H9 (cell line): ENCODE measurements around the gene COG2. TPM values are rescaled to one million over a fixed set of nuclear protein-coding genes. Genes with fewer than 3 reads are reported as not detected.
A peak's percentile ranks its signal among the peaks of the same experiment; 100 is the strongest.
"Not testable (repeated sequence)": the region's sequence is repeated elsewhere in the genome, so short reads cannot be mapped to it uniquely, and the experiment has no call there.

Source experiments
- DNase-seq: peaks from one replicate; pipeline ENCODE4 v3.0.0-alpha.2; 2017
- H2AFZ ChIP-seq: one replicate; pipeline ENCODE4 v1.6.1; 2013; ENCODE audit warnings: mild to moderate bottlenecking, low read length, control low read depth, moderate library complexity
- H2AK5ac ChIP-seq: 2 replicates; pipeline ENCODE4 v1.6.1; 2013; ENCODE audit warnings: low read length, control low read depth, mixed read lengths; ENCODE audit not compliant: insufficient read length
- H2BK120ac ChIP-seq: one replicate; pipeline ENCODE4 v1.6.1; 2013; ENCODE audit warnings: low read depth, mild to moderate bottlenecking, low read length, control low read depth, inconsistent platforms; ENCODE audit not compliant: poor library complexity, severe bottlenecking
- H2BK12ac ChIP-seq: 2 replicates; pipeline ENCODE4 v1.6.1; 2013; ENCODE audit warnings: low read length, control low read depth, mixed read lengths, low read depth; ENCODE audit not compliant: insufficient read length
- H2BK15ac ChIP-seq: 2 replicates; pipeline ENCODE4 v1.6.1; 2013; ENCODE audit warnings: low read depth, low read length, control low read depth
- H2BK20ac ChIP-seq: one replicate; pipeline ENCODE4 v1.6.1; 2013; ENCODE audit warnings: low read depth, mild to moderate bottlenecking, low read length, control low read depth, inconsistent platforms; ENCODE audit not compliant: poor library complexity, severe bottlenecking
- H2BK5ac ChIP-seq: 2 replicates; pipeline ENCODE4 v1.6.1; 2013; ENCODE audit warnings: low read length, control low read depth, mixed read lengths; ENCODE audit not compliant: insufficient read length
- H3K14ac ChIP-seq: 2 replicates; pipeline ENCODE4 v1.6.1; 2013; ENCODE audit warnings: low read length, control low read depth; ENCODE audit not compliant: insufficient read depth
- H3K18ac ChIP-seq: 2 replicates; pipeline ENCODE4 v1.6.1; 2013; ENCODE audit warnings: low read depth, mild to moderate bottlenecking, mixed read lengths, low read length, control low read depth; ENCODE audit not compliant: insufficient read length
- H3K23ac ChIP-seq: 2 replicates; pipeline ENCODE4 v1.6.1; 2013; ENCODE audit warnings: low read length, control low read depth, mixed read lengths, low read depth; ENCODE audit not compliant: insufficient read length
- H3K23me2 ChIP-seq: 2 replicates; pipeline ENCODE4 v1.6.1; 2013; ENCODE audit warnings: low read depth, mild to moderate bottlenecking, mixed read lengths, low read length, control low read depth; ENCODE audit not compliant: insufficient read length, poor library complexity, severe bottlenecking
- H3K27ac ChIP-seq: 2 replicates; pipeline ENCODE4 v1.5.1; 2013; ENCODE audit warnings: low read length, control low read depth, mixed read lengths, low read depth; ENCODE audit not compliant: insufficient read length
- H3K27me3 ChIP-seq: 2 replicates; pipeline ENCODE4 v1.6.1; 2013; ENCODE audit warnings: low read length, control low read depth, inconsistent platforms; ENCODE audit not compliant: insufficient read depth
- H3K4ac ChIP-seq: 2 replicates; pipeline ENCODE4 v1.6.1; 2013; ENCODE audit warnings: low read depth, mild to moderate bottlenecking, control low read depth, inconsistent platforms, low read length, moderate library complexity
- H3K4me1 ChIP-seq: 2 replicates; pipeline ENCODE4 v1.6.1; 2013; ENCODE audit warnings: low read length, control low read depth, inconsistent platforms; ENCODE audit not compliant: insufficient read depth
- H3K4me2 ChIP-seq: 2 replicates; pipeline ENCODE4 v1.6.1; 2013; ENCODE audit warnings: low read length, control low read depth, mixed read lengths; ENCODE audit not compliant: insufficient read length, insufficient read depth
- H3K56ac ChIP-seq: 2 replicates; pipeline ENCODE4 v1.6.1; 2013; ENCODE audit warnings: low read depth, mild to moderate bottlenecking, mixed read lengths, low read length, control low read depth; ENCODE audit not compliant: insufficient read length
- H3K79me1 ChIP-seq: 2 replicates; pipeline ENCODE4 v1.6.1; 2013; ENCODE audit warnings: low read depth, mild to moderate bottlenecking, moderate library complexity, low read length, control low read depth, inconsistent platforms; ENCODE audit not compliant: insufficient read depth, poor library complexity, severe bottlenecking
- H3K79me2 ChIP-seq: 2 replicates; pipeline ENCODE4 v1.6.1; 2013; ENCODE audit warnings: low read length, control low read depth, inconsistent platforms; ENCODE audit not compliant: insufficient read depth
- H3K9ac ChIP-seq: 2 replicates; pipeline ENCODE4 v1.6.1; 2013; ENCODE audit warnings: low read length, control low read depth, mixed read lengths; ENCODE audit not compliant: insufficient read length; ENCODE audit errors: extremely low read depth
- H3K9me3 ChIP-seq: one replicate; pipeline ENCODE4 v1.6.1; 2013; ENCODE audit warnings: low read depth, low read length, inconsistent platforms; ENCODE audit not compliant: control insufficient read depth
- H3T11ph ChIP-seq: one replicate; pipeline ENCODE4 v1.6.1; 2013; ENCODE audit warnings: mild to moderate bottlenecking, low read length, control low read depth, inconsistent platforms
- H4K20me1 ChIP-seq: one replicate; pipeline ENCODE4 v1.6.1; 2013; ENCODE audit not compliant: control insufficient read depth, insufficient read length, insufficient read depth
- H4K5ac ChIP-seq: 2 replicates; pipeline ENCODE4 v1.6.1; 2013; ENCODE audit warnings: low read depth, mild to moderate bottlenecking, mixed read lengths, low read length, control low read depth; ENCODE audit not compliant: insufficient read length
- H4K8ac ChIP-seq: replicated peaks from 2 replicates; pipeline ENCODE4 v1.6.1; 2013; ENCODE audit warnings: low read length, control low read depth, mixed read lengths, low read depth; ENCODE audit not compliant: insufficient read length
- H4K91ac ChIP-seq: 2 replicates; pipeline ENCODE4 v1.6.1; 2013; ENCODE audit warnings: low read depth, mild to moderate bottlenecking, moderate library complexity, mixed read lengths, low read length, control low read depth; ENCODE audit not compliant: insufficient read length
- H3K27ac Mint-ChIP-seq, 3 experiments: 2 replicates in 2 of 3; 3 replicates in 1 of 3; pipeline ENCODE4 v1.8.0; 2020 to 2021; ENCODE audit warnings: mixed read lengths in 3 of 3, mild to moderate bottlenecking in 1 of 3, moderate library complexity in 1 of 3
- H3K27me3 Mint-ChIP-seq: 2 replicates; pipeline ENCODE4 v1.8.0; 2021; ENCODE audit warnings: low read depth, mild to moderate bottlenecking, moderate library complexity, mixed read lengths
- H3K36me3 Mint-ChIP-seq, 3 experiments: 2 replicates in 2 of 3; 3 replicates in 1 of 3; pipeline ENCODE4 v1.8.0; 2020 to 2021; ENCODE audit warnings: low read depth in 3 of 3, mixed read lengths in 3 of 3; ENCODE audit not compliant: insufficient read depth in 1 of 3
- H3K4me1 Mint-ChIP-seq, 2 experiments: 2 replicates each; pipeline ENCODE4 v1.8.0; 2020; ENCODE audit warnings: mixed read lengths in 2 of 2
- H3K4me3 Mint-ChIP-seq, 2 experiments: 2 replicates in 1 of 2; 3 replicates in 1 of 2; pipeline ENCODE4 v1.8.0; 2020 to 2021; ENCODE audit warnings: mild to moderate bottlenecking in 2 of 2, mixed read lengths in 2 of 2, moderate library complexity in 1 of 2
- H3K9me3 Mint-ChIP-seq, 2 experiments: 2 replicates in 1 of 2; 3 replicates in 1 of 2; pipeline ENCODE4 v1.8.0; 2020; ENCODE audit warnings: mild to moderate bottlenecking in 2 of 2, mixed read lengths in 2 of 2, moderate library complexity in 1 of 2
- CTCF ChIP-seq: fragments of 200-600 bp; sonication (generic); conservative IDR thresholded peaks from 3 replicates; pipeline ENCODE4 v1.8.0; 2021; ENCODE audit warnings: antibody characterized with exemption, mild to moderate bottlenecking
- WGBS: extraction: QIAGEN DNeasy Blood & Tissue Kit; methylation state at CpG from one replicate; pipeline ENCODE4 v1.1.7; 2013; ENCODE audit warnings: missing lambda C conversion rate, low lambda C conversion rate, mixed read lengths; ENCODE audit not compliant: insufficient read length; ENCODE audit errors: extremely low coverage; 5-methylcytosine and 5-hydroxymethylcytosine counted together
- total RNA-seq: library from RNA; stranded (reverse); gene quantifications from 2 replicates; pipeline ENCODE4 v1.2.1, GENCODE V29; 2021

COG2 gene
- total RNA-seq, 1 experiment from 2014 or later, result 42.2 TPM

DNA sequence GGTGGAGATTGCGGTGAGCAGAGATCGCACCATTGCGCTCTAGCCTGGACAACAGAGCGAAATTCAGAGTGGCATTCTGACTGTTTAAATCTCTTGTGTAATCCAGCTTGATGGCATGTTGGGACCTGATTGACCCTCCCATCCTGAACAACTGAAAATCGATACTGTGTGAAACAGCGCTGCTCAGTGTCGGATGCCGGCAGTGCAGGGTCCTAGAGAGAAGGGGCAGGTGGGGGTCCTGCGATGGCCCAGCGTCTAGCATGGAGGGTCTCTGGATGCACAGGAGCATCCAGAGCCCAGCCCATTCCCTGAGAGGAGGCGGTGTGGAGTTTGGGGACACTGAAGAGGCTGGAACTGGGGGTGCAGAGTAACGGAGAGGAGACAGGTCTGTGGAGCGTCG, 55.8 kb downstream of the COG2 start:
- Histone ChIP-seq H3K18ac (no peak overlapping the region), H3K4me1 (no peaks in the 10 kb centered on the region), H2BK12ac (no peak overlapping the region), H2AFZ (no peak overlapping the region), H3K56ac (no peak overlapping the region), H3T11ph (no peak overlapping the region), H3K27me3 (no peaks in the 10 kb centered on the region), H3K23me2 (no peaks in the 10 kb centered on the region), H2BK120ac (no peak overlapping the region), H4K20me1 (no peaks in the 10 kb centered on the region), H3K23ac (no peak overlapping the region), H3K9me3 (no peaks in the 10 kb centered on the region), H3K4me2 (no peak overlapping the region), H3K14ac (no peak overlapping the region), H3K27ac (no peak overlapping the region), H3K4ac (no peak overlapping the region), H4K8ac (no peak overlapping the region), H2BK5ac (no peak overlapping the region), H2BK15ac (no peak overlapping the region), H4K5ac (no peak overlapping the region), H4K91ac (no peak overlapping the region), H2AK5ac (no peak overlapping the region), H2BK20ac (no peak overlapping the region), H3K79me1 (no peaks in the 10 kb centered on the region), H3K9ac (no peak overlapping the region), H3K79me2 (no peaks in the 10 kb centered on the region)
- Mint-ChIP-seq H3K4me1 (peaks cover 8 to 18% of the 10 kb centered on the region in 2 experiments), H3K9me3 (no peaks in the 10 kb centered on the region), H3K36me3 (peaks cover 5 to 9% (median 7%) of the 10 kb centered on the region in 3 experiments; a peak in 5 of 7 replicates), H3K27ac (no peak overlapping the region), H3K4me3 (no peak overlapping the region), H3K27me3 (peaks cover 18% of the 10 kb centered on the region)
- WGBS, result no CpG with 5 or more reads among the region's 14 CpGs
- TF ChIP-seq CTCF, result peak; percentile 59
- DNase-seq, result peak; percentile 63

DNA sequence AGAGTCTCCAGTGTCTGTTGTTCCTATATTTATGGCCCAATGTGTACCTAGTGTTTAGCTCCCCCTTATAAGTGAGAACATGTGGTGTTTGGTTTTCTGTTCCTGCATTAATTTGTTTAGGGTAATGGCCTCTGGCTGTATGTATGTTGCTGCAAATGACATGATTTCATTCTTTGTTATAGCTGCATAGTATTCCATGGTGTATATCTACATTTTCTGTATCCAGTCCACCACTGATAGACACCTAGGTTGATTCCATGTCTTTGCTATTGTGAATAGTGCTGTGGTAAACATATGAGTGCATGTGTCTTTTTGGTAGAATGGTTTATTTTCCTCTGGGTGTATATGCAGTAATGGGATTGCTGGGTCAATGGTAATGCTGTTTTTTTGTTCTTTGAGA, 56.7 kb downstream of the COG2 start:
- not testable (repeated sequence) for H3K9ac ChIP-seq, H3K9me3 ChIP-seq, H3K27ac ChIP-seq, H3K27me3 ChIP-seq, H3K79me2 ChIP-seq, H3K4me3 Mint-ChIP-seq, H2BK5ac ChIP-seq, H3K56ac ChIP-seq, H4K20me1 ChIP-seq, H3K79me1 ChIP-seq, H3K18ac ChIP-seq, H2AK5ac ChIP-seq, H4K91ac ChIP-seq, H2AFZ ChIP-seq, DNase-seq, H3K23me2 ChIP-seq, H3T11ph ChIP-seq, H3K14ac ChIP-seq, H3K23ac ChIP-seq, H2BK120ac ChIP-seq, H3K4me1 ChIP-seq, H2BK15ac ChIP-seq, H4K8ac ChIP-seq, H3K27ac Mint-ChIP-seq, H3K4ac ChIP-seq, H2BK12ac ChIP-seq, H3K4me2 ChIP-seq, H4K5ac ChIP-seq, H3K9me3 Mint-ChIP-seq, H3K36me3 Mint-ChIP-seq, H2BK20ac ChIP-seq
- H3K4me1 Mint-ChIP-seq, result peaks cover 8 to 18% of the 10 kb centered on the region in 2 experiments
- peaks cover 21% of the 10 kb centered on the region for H3K27me3 Mint-ChIP-seq
